K562 (cell line): ENCODE data around the gene PCK2. TPM values are rescaled to one million over a fixed set of nuclear protein-coding genes. Genes with fewer than 3 reads are reported as not detected.

Experiments used
- ATAC-seq: fragments of 200-7000 bp; cut with Tn5 transposase; 3 replicates; pipeline ENCODE4 v1.9.1; 2020; ENCODE audit warnings: moderate library complexity
- BruUV-seq: library from RNA; stranded (reverse); fragments of 400-500 nt; replicated peaks from 2 replicates; lab custom pipeline; 2021; lab: Mats Ljungman, UMichigan
- CTCF ChIA-PET: fragments of 300-600 bp; formaldehyde crosslinking; extraction: SDS; loops from one replicate; lab custom pipeline; 2021; ENCODE audit warnings: low intra/inter-chr PET ratio; lab: Yijun Ruan, JAX
- POLR2A ChIA-PET: fragments of 300-600, 350-650 bp; sonication (Branson Sonifier 250); formaldehyde crosslinking; extraction: SDS; loops from one replicate; lab custom pipeline; 2021; ENCODE audit warnings: antibody characterized with exemption, inconsistent platforms; lab: Yijun Ruan, JAX
- DNase-seq, 4 experiments: peaks; one replicate each; pipeline versions ENCODE4 v3.0.0 to v3.0.0-alpha.2; 2011 to 2018; ENCODE audit warnings: low spot score in 3 of 4, mixed read lengths in 3 of 4; ENCODE audit errors: extremely low read depth in 1 of 4
- FAIRE-seq: peaks from 2 replicates; lab custom pipeline; 2011; peaks lifted over from hg19 to GRCh38; lab: Jason Lieb, UNC
- H2AFZ ChIP-seq: 2 replicates; pipeline ENCODE4 v1.6.0; 2011; ENCODE audit warnings: low read depth, low read length, control low read depth, inconsistent platforms
- H3K27ac ChIP-seq: fragments of 200-600 bp; 3 replicates; pipeline ENCODE4 v1.8.0; 2011; ENCODE audit warnings: low read depth, mild to moderate bottlenecking, control low read depth, inconsistent platforms, low read length, moderate library complexity, mixed read lengths; ENCODE audit errors: extremely low read depth
- H3K27me3 ChIP-seq, 2 experiments: fragments of 300-600 bp in 1 of 2; 2 replicates in 1 of 2; 3 replicates in 1 of 2; pipeline versions ENCODE4 v1.6.0 to v1.8.0; 2011; ENCODE audit warnings: inconsistent platforms in 2 of 2, low read length in 2 of 2, mild to moderate bottlenecking in 1 of 2, mixed read lengths in 1 of 2, moderate library complexity in 1 of 2; ENCODE audit not compliant: control insufficient read depth in 2 of 2, insufficient read depth in 2 of 2
- H3K36me3 ChIP-seq: fragments of 300-600 bp; 3 replicates; pipeline ENCODE4 v1.8.0; 2011; ENCODE audit warnings: mild to moderate bottlenecking, low read length, inconsistent platforms; ENCODE audit not compliant: control insufficient read depth, insufficient read depth
- H3K4me1 ChIP-seq, 2 experiments: fragments of 200-600 bp in 1 of 2; replicated peaks in 1 of 2; 2 replicates in 1 of 2; 3 replicates in 1 of 2; pipeline versions ENCODE4 v1.5.1 to v1.8.0; 2011; ENCODE audit warnings: inconsistent platforms in 2 of 2, low read length in 2 of 2, mild to moderate bottlenecking in 1 of 2, mixed read lengths in 1 of 2, moderate library complexity in 1 of 2; ENCODE audit not compliant: control insufficient read depth in 2 of 2, insufficient read depth in 2 of 2
- H3K4me2 ChIP-seq: 2 replicates; pipeline ENCODE4 v1.6.1; 2011; ENCODE audit warnings: low read length, control low read depth, inconsistent platforms, mixed read lengths; ENCODE audit not compliant: insufficient read depth
- H3K4me3 ChIP-seq: fragments of 200-600 bp; sonication (generic), shearing (Covaris generic); 2 replicates; pipeline ENCODE4 v1.5.1; 2016; ENCODE audit warnings: control low read depth, inconsistent platforms
- H3K79me2 ChIP-seq: fragments of 200-600 bp; 3 replicates; pipeline ENCODE4 v1.8.0; 2011; ENCODE audit warnings: low read length, inconsistent platforms; ENCODE audit not compliant: control insufficient read depth, insufficient read depth
- H3K9ac ChIP-seq, 2 experiments: 2 replicates each; pipeline versions ENCODE4 v1.6.0 to v1.6.1; 2011; ENCODE audit warnings: low read depth in 2 of 2, low read length in 2 of 2, control low read depth in 1 of 2, inconsistent platforms in 1 of 2, mild to moderate bottlenecking in 1 of 2, mixed read lengths in 1 of 2; ENCODE audit not compliant: insufficient read depth in 1 of 2
- H3K9me1 ChIP-seq: one replicate; pipeline ENCODE4 v1.6.0; 2011; ENCODE audit warnings: inconsistent platforms, mild to moderate bottlenecking, low read length, moderate library complexity; ENCODE audit not compliant: control insufficient read depth, insufficient read depth
- H3K9me3 ChIP-seq: replicated peaks from 2 replicates; pipeline ENCODE4 v1.5.1; 2011; ENCODE audit warnings: low read depth, low read length, inconsistent platforms; ENCODE audit not compliant: control insufficient read depth, insufficient read depth
- H4K20me1 ChIP-seq: replicated peaks from 2 replicates; pipeline ENCODE4 v1.6.1; 2011; ENCODE audit warnings: low read length, inconsistent platforms, mixed read lengths; ENCODE audit not compliant: control insufficient read depth, insufficient read depth
- CBX1 ChIP-seq: sonication (generic); IDR thresholded peaks from 2 replicates; pipeline ENCODE4 v1.6.1; 2016; ENCODE audit warnings: antibody characterized with exemption, low read depth, mild to moderate bottlenecking
- CEBPB ChIP-seq: fragments of 450-650 bp; IDR thresholded peaks from 2 replicates; pipeline ENCODE4 v1.6.1; 2016; ENCODE audit warnings: missing genetic modification characterization, missing compliant biosample characterization
- ETS1 ChIP-seq: conservative IDR thresholded peaks from 2 replicates; pipeline ENCODE4 v1.6.1; 2011; ENCODE audit warnings: low read depth, mild to moderate bottlenecking, low read length; ENCODE audit not compliant: control insufficient read depth
- FOXA1 ChIP-seq: fragments of 450-650 bp; IDR thresholded peaks from 2 replicates; pipeline ENCODE4 v1.6.1; 2016; ENCODE audit warnings: mild to moderate bottlenecking, borderline replicate concordance
- JUND ChIP-seq, 2 experiments: IDR thresholded peaks; 2 replicates in 1 of 2; 3 replicates in 1 of 2; pipeline ENCODE4 v1.6.1; 2011; ENCODE audit warnings: borderline replicate concordance in 2 of 2, low read depth in 2 of 2, low read length in 2 of 2, improper control_type of control experiment in 1 of 2, missing biosample characterization in 1 of 2, missing genetic modification characterization in 1 of 2, missing genetic modification reagents in 1 of 2
- KDM1A ChIP-seq, 2 experiments: fragments of 450-650 bp; IDR thresholded peaks; 2 replicates each; pipeline ENCODE4 v1.6.1; 2016; ENCODE audit warnings: mild to moderate bottlenecking in 2 of 2
- MXD1 ChIP-seq: fragments of 250-450 bp; sonication (Bioruptor Pico); IDR thresholded peaks from 2 replicates; pipeline ENCODE4 v1.8.0; 2021; ENCODE audit warnings: borderline replicate concordance, mild to moderate bottlenecking, moderate library complexity; ENCODE audit not compliant: poor library complexity, severe bottlenecking
- WGBS: fragments of 100-300 bp; shearing (Covaris generic); methylation state at CpG from one replicate; pipeline ENCODE4 v1.1.6; 2016; ENCODE audit warnings: low coverage, mixed read lengths; ENCODE audit not compliant: insufficient coverage; ENCODE audit errors: missing lambda C conversion rate; 5-methylcytosine and 5-hydroxymethylcytosine counted together
- in situ Hi-C: fragments of 300-500 bp; cut with MboI; formaldehyde crosslinking; loops from 4 replicates; pipeline ENCODE4 v1.15.0; 2018; ENCODE audit warnings: inconsistent platforms, mixed read lengths
- intact Hi-C: fragments of 100-400 bp; cut with micrococcal nuclease; formaldehyde crosslinking; loops from 2 replicates; pipeline ENCODE4 v1.14.2; 2022
- polyA plus RNA-seq, 8 experiments: library from polyadenylated mRNA; depleted of rRNA in 4 of 8; stranded (reverse) in 5 of 8; unstranded in 3 of 8; fragments of >200 nt; fragmentation: Nextera tagmentation in 2 of 8; fragmentation: Illumina TruSeq in 1 of 8; extraction: Ambion mirVana in 2 of 8; extraction: Trizol in 1 of 8; gene quantifications; 2 replicates each; pipeline versions ENCODE4 v1.2.1 to v1.2.3, GENCODE V29; 2011 to 2014; ENCODE audit warnings: inconsistent platforms in 1 of 8, missing spikeins in 1 of 8
- total RNA-seq, 7 experiments: library from RNA; depleted of rRNA in 6 of 7; stranded (reverse); fragments of >200 nt in 6 of 7; fragmentation: Illumina TruSeq in 2 of 7; extraction: Trizol in 2 of 7; gene quantifications; 2 replicates each; pipeline versions ENCODE4 v1.2.1 to v1.2.3, GENCODE V29; 2011 to 2021; ENCODE audit warnings: low replicate concordance in 1 of 7

Gene PCK2
- total and polyA plus RNA-seq, 9 of the 15 experiments (the other 6 are each of a cell fraction or from before 2014, with no cell fraction given): 3.3 to 60.9 (median 30.4) TPM

- no peak for DNase-seq
- CTCF ChIA-PET: no interaction called here
- in situ Hi-C loops: no loop called here
- TF ChIP-seq FOXA1 (no peak), CBX1 (no peak), KDM1A (IDR thresholded peaks at IDR 0.05) (0 out of 4 replicates have a peak, but pooled peaks of 1 of the 2 experiments have one; percentile 23), ETS1 (no peak), CEBPB (no peak), JUND (IDR thresholded peaks at IDR 0.05; ENCODE audit: borderline replicate concordance, low read depth, low read length) (no peak), JUND (tag; IDR thresholded peaks at IDR 0.05; ENCODE audit: borderline replicate concordance, low read depth, low read length) (no peak), MXD1 (CRISPR knock-in tag) (no peak)
- TF ChIP-seq, all 486 proteins: peak for 1
- Histone ChIP-seq H4K20me1 (no peaks in the 10 kb centered on the region; the same call in 1 of the 2 replicates), H3K27ac (no peak overlapping the region), H3K4me1 (peaks cover 7 to 29% of the 10 kb centered on the region in 2 experiments; a peak in 4 of 5 replicates), H3K9me1 (no peaks in the 10 kb centered on the region), H3K9ac (no peak overlapping the region), H2AFZ (no peak overlapping the region), H3K4me2 (no peak overlapping the region), H3K79me2 (peaks cover 4% of the 10 kb centered on the region; the same call in 2 of the 3 replicates), H3K9me3 (no peaks in the 10 kb centered on the region), H3K27me3 (no peaks in the 10 kb centered on the region), H3K4me3 (no peak overlapping the region), H3K36me3 (peaks cover 15% of the 10 kb centered on the region)
- 90% methylated on average over 1 of the region's 1 CpG for WGBS
- ATAC-seq (no peak), FAIRE-seq (no peak)
- POLR2A ChIA-PET: interaction anchor here (0.7 kb wide), 1 partner anchor 1112 kb away, joined by 3 read pairs; no protein-coding TSS in a partner anchor
- intact Hi-C loops: no loop called here
- no TSS peak for BruUV-seq
These were observed 39.6 kb downstream of the PCK2 start for GRCh38 chr14:24133735-24134134.
